ENCODE results near the gene MRPL51.

GRCh38 chr12:6500466-6500865, 7.4 kb upstream of the MRPL51 start:
- TF ChIP-seq CTCF (conservative IDR thresholded peaks at IDR 0.05), result no peak
- no peak for TF ChIP-seq EZH2 (IDR thresholded peaks at IDR 0.05; ENCODE audit: low read depth)

Data from PC-9 (cell line).